K562 (cell line): ENCODE results near the gene MEF2B. TPM values are rescaled to one million over a fixed set of nuclear protein-coding genes. Genes with fewer than 3 reads are reported as not detected.
A peak's percentile ranks its signal among the peaks of the same experiment; 100 is the strongest.

ENCODE experiments used
- E2F3 ChIP-seq: fragments of 250-450 bp; sonication (Bioruptor Pico); IDR thresholded peaks from 2 replicates; pipeline ENCODE4 v1.4.0; 2020; ENCODE audit warnings: mild to moderate bottlenecking
- ELF2 ChIP-seq: fragments of 250-450 bp; sonication (Bioruptor Pico); IDR thresholded peaks from 2 replicates; pipeline ENCODE4 v1.5.0; 2021; ENCODE audit warnings: mild to moderate bottlenecking
- JUNB ChIP-seq: fragments of 450-650 bp; formaldehyde crosslinking; conservative IDR thresholded peaks from 2 replicates; pipeline ENCODE4 v1.4.0; 2020; ENCODE audit warnings: mild to moderate bottlenecking
- JUND ChIP-seq, 2 experiments: IDR thresholded peaks; 2 replicates in 1 of 2; 3 replicates in 1 of 2; pipeline ENCODE4 v1.6.1; 2011; ENCODE audit warnings: borderline replicate concordance in 2 of 2, low read depth in 2 of 2, low read length in 2 of 2, improper control_type of control experiment in 1 of 2, missing biosample characterization in 1 of 2, missing genetic modification characterization in 1 of 2, missing genetic modification reagents in 1 of 2
- MTA3 ChIP-seq: fragments of 450-650 bp; formaldehyde crosslinking; IDR thresholded peaks from 2 replicates; pipeline ENCODE4 v1.6.1; 2017; ENCODE audit warnings: mild to moderate bottlenecking, borderline replicate concordance
- PCBP2 ChIP-seq: fragments of 200-400 bp; formaldehyde crosslinking; IDR thresholded peaks from 2 replicates; pipeline ENCODE4 v1.6.1; 2018; ENCODE audit warnings: low read length, low read depth, mild to moderate bottlenecking, moderate library complexity; ENCODE audit not compliant: poor library complexity, severe bottlenecking
- TFAM ChIP-seq: fragments of 250-450 bp; sonication (Bioruptor Pico); conservative IDR thresholded peaks from 2 replicates; pipeline ENCODE4 v1.5.0; 2021; ENCODE audit warnings: mild to moderate bottlenecking, moderate library complexity
- ZNF707 ChIP-seq: fragments of 250-450 bp; sonication (Bioruptor Pico); conservative IDR thresholded peaks from 2 replicates; pipeline ENCODE4 v1.8.0; 2022; ENCODE audit warnings: inconsistent platforms, mild to moderate bottlenecking, moderate library complexity
- polyA plus RNA-seq, 8 experiments: library from polyadenylated mRNA; depleted of rRNA in 4 of 8; stranded (reverse) in 5 of 8; unstranded in 3 of 8; fragments of >200 nt; fragmentation: Nextera tagmentation in 2 of 8; fragmentation: Illumina TruSeq in 1 of 8; extraction: Ambion mirVana in 2 of 8; extraction: Trizol in 1 of 8; gene quantifications; 2 replicates each; pipeline versions ENCODE4 v1.2.1 to v1.2.3, GENCODE V29; 2011 to 2014; ENCODE audit warnings: inconsistent platforms in 1 of 8, missing spikeins in 1 of 8
- total RNA-seq, 7 experiments: library from RNA; depleted of rRNA in 6 of 7; stranded (reverse); fragments of >200 nt in 6 of 7; fragmentation: Illumina TruSeq in 2 of 7; extraction: Trizol in 2 of 7; gene quantifications; 2 replicates each; pipeline versions ENCODE4 v1.2.1 to v1.2.3, GENCODE V29; 2011 to 2021; ENCODE audit warnings: low replicate concordance in 1 of 7
- TF ChIP-seq, protein P1 (sequence below): fragments of 250-450 bp; sonication (Bioruptor Pico); IDR thresholded peaks from 2 replicates; pipeline ENCODE4 v1.8.0; 2022; ENCODE audit warnings: inconsistent platforms, mild to moderate bottlenecking, moderate library complexity, borderline replicate concordance
- TF ChIP-seq, protein P2 (sequence below): fragments of 250-450 bp; sonication (Bioruptor Pico); IDR thresholded peaks from 2 replicates; pipeline ENCODE4 v1.8.0; 2022; ENCODE audit warnings: inconsistent platforms
- TF ChIP-seq, protein P3 (sequence below): fragments of 150-350 bp; conservative IDR thresholded peaks from 2 replicates; pipeline ENCODE4 v1.6.1; 2014; ENCODE audit warnings: low read length
- TF ChIP-seq, protein P4 (sequence below), 2 experiments: fragments of 450-650 bp; formaldehyde crosslinking in 1 of 2; IDR thresholded peaks; 2 replicates each; pipeline versions ENCODE4 v1.4.0 to v1.6.1; 2014 to 2020; ENCODE audit warnings: mild to moderate bottlenecking in 2 of 2, borderline replicate concordance in 1 of 2, low read depth in 1 of 2

The MEF2B gene
- total and polyA plus RNA-seq, 9 of the 15 experiments (the other 6 are each of a cell fraction or from before 2014, with no cell fraction given): 0.14 to 1.9 (median 0.71) TPM; not detected in 3

DNA sequence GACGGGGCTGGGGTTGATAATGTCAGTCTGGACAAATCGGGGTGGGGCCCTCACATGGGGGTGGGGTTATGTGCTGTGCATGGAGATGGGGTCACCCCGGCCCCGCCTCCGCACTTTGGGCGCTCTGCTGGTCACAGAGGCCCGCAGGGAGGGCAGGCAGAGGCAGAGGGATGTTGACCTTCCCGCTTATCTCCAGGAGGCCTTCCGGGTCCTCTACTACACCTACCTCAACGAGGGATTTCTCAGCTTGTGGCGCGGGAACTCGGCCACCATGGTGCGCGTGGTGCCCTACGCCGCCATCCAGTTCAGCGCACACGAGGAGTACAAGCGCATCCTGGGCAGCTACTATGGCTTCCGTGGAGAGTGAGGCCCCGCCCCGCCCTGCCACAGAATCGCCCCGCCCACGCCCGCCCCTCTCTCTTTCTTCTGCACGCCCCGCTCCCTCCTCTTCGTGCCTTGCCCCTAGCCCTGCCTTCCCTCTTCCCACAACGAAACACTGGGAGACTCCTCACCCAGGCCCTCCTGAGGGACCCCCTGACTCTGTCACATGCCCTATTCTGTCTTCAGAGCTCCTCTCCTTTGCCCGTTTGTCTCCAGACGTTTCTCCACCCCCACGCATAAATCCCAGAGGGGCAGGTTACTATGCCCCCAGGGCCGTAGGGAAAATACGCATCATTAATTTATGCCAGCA, 64.6 kb downstream of the MEF2B start (continued):
- TF ChIP-seq, protein P1, sequence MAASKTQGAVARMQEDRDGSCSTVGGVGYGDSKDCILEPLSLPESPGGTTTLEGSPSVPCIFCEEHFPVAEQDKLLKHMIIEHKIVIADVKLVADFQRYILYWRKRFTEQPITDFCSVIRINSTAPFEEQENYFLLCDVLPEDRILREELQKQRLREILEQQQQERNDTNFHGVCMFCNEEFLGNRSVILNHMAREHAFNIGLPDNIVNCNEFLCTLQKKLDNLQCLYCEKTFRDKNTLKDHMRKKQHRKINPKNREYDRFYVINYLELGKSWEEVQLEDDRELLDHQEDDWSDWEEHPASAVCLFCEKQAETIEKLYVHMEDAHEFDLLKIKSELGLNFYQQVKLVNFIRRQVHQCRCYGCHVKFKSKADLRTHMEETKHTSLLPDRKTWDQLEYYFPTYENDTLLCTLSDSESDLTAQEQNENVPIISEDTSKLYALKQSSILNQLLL (CRISPR knock-in tag): no peak
- TF ChIP-seq ZNF707 (CRISPR knock-in tag) (no peak), MTA3 (peak; percentile 67; the same call in 1 of the 2 replicates), JUND (IDR thresholded peaks at IDR 0.05; ENCODE audit: borderline replicate concordance, low read depth, low read length) (0 out of 2 replicates have a peak, but pooled peaks have one; percentile 4), JUND (tag; IDR thresholded peaks at IDR 0.05; ENCODE audit: borderline replicate concordance, low read depth, low read length) (no peak; the same call in 2 of the 3 replicates), PCBP2 (no peak), ELF2 (no peak), TFAM (no peak), JUNB (CRISPR knock-in tag) (no peak), E2F3 (no peak)
- TF ChIP-seq, protein P2, sequence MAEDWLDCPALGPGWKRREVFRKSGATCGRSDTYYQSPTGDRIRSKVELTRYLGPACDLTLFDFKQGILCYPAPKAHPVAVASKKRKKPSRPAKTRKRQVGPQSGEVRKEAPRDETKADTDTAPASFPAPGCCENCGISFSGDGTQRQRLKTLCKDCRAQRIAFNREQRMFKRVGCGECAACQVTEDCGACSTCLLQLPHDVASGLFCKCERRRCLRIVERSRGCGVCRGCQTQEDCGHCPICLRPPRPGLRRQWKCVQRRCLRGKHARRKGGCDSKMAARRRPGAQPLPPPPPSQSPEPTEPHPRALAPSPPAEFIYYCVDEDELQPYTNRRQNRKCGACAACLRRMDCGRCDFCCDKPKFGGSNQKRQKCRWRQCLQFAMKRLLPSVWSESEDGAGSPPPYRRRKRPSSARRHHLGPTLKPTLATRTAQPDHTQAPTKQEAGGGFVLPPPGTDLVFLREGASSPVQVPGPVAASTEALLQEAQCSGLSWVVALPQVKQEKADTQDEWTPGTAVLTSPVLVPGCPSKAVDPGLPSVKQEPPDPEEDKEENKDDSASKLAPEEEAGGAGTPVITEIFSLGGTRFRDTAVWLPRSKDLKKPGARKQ (CRISPR knock-in tag): no peak
- TF ChIP-seq, protein P3, sequence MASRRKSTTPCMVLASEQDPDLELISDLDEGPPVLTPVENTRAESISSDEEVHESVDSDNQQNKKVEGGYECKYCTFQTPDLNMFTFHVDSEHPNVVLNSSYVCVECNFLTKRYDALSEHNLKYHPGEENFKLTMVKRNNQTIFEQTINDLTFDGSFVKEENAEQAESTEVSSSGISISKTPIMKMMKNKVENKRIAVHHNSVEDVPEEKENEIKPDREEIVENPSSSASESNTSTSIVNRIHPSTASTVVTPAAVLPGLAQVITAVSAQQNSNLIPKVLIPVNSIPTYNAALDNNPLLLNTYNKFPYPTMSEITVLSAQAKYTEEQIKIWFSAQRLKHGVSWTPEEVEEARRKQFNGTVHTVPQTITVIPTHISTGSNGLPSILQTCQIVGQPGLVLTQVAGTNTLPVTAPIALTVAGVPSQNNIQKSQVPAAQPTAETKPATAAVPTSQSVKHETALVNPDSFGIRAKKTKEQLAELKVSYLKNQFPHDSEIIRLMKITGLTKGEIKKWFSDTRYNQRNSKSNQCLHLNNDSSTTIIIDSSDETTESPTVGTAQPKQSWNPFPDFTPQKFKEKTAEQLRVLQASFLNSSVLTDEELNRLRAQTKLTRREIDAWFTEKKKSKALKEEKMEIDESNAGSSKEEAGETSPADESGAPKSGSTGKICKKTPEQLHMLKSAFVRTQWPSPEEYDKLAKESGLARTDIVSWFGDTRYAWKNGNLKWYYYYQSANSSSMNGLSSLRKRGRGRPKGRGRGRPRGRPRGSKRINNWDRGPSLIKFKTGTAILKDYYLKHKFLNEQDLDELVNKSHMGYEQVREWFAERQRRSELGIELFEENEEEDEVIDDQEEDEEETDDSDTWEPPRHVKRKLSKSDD: no peak
- TF ChIP-seq, protein P4, sequence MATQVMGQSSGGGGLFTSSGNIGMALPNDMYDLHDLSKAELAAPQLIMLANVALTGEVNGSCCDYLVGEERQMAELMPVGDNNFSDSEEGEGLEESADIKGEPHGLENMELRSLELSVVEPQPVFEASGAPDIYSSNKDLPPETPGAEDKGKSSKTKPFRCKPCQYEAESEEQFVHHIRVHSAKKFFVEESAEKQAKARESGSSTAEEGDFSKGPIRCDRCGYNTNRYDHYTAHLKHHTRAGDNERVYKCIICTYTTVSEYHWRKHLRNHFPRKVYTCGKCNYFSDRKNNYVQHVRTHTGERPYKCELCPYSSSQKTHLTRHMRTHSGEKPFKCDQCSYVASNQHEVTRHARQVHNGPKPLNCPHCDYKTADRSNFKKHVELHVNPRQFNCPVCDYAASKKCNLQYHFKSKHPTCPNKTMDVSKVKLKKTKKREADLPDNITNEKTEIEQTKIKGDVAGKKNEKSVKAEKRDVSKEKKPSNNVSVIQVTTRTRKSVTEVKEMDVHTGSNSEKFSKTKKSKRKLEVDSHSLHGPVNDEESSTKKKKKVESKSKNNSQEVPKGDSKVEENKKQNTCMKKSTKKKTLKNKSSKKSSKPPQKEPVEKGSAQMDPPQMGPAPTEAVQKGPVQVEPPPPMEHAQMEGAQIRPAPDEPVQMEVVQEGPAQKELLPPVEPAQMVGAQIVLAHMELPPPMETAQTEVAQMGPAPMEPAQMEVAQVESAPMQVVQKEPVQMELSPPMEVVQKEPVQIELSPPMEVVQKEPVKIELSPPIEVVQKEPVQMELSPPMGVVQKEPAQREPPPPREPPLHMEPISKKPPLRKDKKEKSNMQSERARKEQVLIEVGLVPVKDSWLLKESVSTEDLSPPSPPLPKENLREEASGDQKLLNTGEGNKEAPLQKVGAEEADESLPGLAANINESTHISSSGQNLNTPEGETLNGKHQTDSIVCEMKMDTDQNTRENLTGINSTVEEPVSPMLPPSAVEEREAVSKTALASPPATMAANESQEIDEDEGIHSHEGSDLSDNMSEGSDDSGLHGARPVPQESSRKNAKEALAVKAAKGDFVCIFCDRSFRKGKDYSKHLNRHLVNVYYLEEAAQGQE (IDR thresholded peaks at IDR 0.05; ENCODE audit: borderline replicate concordance): no peak
- TF ChIP-seq, protein P4 (CRISPR knock-in tag; IDR thresholded peaks at IDR 0.05; ENCODE audit: low read depth): no peak
